ENCODE data around the gene GYG2. TPM values are rescaled to one million over a fixed set of nuclear protein-coding genes. Genes with fewer than 3 reads are reported as not detected.

Gene GYG2
- polyA plus RNA-seq, 1 donor from 2014 or later: 6.3 TPM

- H3K79me2 ChIP-seq (replicated peaks; ENCODE audit: insufficient read depth, low read length): no peaks in the 10 kb centered on the region
- H3K9me3 ChIP-seq (ENCODE audit: low read length): no peaks in the 10 kb centered on the region
- H3K36me3 ChIP-seq (ENCODE audit: insufficient read depth, low read length): no peaks in the 10 kb centered on the region
- no peaks in the 10 kb centered on the region for H4K20me1 ChIP-seq (ENCODE audit: insufficient read depth)
- H3K4me3 ChIP-seq (ENCODE audit: low read length): no peak overlapping the region
- no peak overlapping the region for H3K4me2 ChIP-seq (ENCODE audit: low read length)
- H3F3A ChIP-seq (ENCODE audit: insufficient read depth, low read length, poor library complexity, severe bottlenecking): no peaks in the 10 kb centered on the region
- H3K27ac ChIP-seq (ENCODE audit: low read length): no peak overlapping the region
- H3K9ac ChIP-seq (ENCODE audit: low read length): no peak overlapping the region
- no peak overlapping the region for H2AFZ ChIP-seq (ENCODE audit: low read depth, low read length)
- H3K27me3 ChIP-seq (ENCODE audit: insufficient read depth, low read depth, low read length): no peaks in the 10 kb centered on the region
- no peaks in the 10 kb centered on the region for H3K9me2 ChIP-seq (ENCODE audit: insufficient read depth, low read length)
- no peak for TF ChIP-seq TAF1 (IDR thresholded peaks at IDR 0.05; ENCODE audit: low read depth)
- TF ChIP-seq REST (IDR thresholded peaks at IDR 0.05; ENCODE audit: borderline replicate concordance): no peak
- no peak for TF ChIP-seq EZH2 (IDR thresholded peaks at IDR 0.05; ENCODE audit: borderline replicate concordance, insufficient read depth, low read length, poor library complexity, severe bottlenecking)
- no peak for TF ChIP-seq POLR2AphosphoS5 (IDR thresholded peaks at IDR 0.05)
- TF ChIP-seq RAD21 (conservative IDR thresholded peaks at IDR 0.05): no peak
- no peak for TF ChIP-seq EP300 (conservative IDR thresholded peaks at IDR 0.05; ENCODE audit: poor library complexity, severe bottlenecking)
- no peak for TF ChIP-seq MXI1 (conservative IDR thresholded peaks at IDR 0.05; ENCODE audit: poor library complexity, severe bottlenecking)
- TF ChIP-seq, protein P1, sequence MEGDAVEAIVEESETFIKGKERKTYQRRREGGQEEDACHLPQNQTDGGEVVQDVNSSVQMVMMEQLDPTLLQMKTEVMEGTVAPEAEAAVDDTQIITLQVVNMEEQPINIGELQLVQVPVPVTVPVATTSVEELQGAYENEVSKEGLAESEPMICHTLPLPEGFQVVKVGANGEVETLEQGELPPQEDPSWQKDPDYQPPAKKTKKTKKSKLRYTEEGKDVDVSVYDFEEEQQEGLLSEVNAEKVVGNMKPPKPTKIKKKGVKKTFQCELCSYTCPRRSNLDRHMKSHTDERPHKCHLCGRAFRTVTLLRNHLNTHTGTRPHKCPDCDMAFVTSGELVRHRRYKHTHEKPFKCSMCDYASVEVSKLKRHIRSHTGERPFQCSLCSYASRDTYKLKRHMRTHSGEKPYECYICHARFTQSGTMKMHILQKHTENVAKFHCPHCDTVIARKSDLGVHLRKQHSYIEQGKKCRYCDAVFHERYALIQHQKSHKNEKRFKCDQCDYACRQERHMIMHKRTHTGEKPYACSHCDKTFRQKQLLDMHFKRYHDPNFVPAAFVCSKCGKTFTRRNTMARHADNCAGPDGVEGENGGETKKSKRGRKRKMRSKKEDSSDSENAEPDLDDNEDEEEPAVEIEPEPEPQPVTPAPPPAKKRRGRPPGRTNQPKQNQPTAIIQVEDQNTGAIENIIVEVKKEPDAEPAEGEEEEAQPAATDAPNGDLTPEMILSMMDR (IDR thresholded peaks at IDR 0.05; ENCODE audit: poor library complexity, severe bottlenecking): no peak
Measured at GRCh38 chrX:2875798-2876399, 47.2 kb downstream of the GYG2 start.

GRCh38 chrX:2878563-2878962 lies 49.8 kb downstream of the GYG2 start:
- no peaks in the 10 kb centered on the region for H3K9me2 ChIP-seq (ENCODE audit: insufficient read depth, low read length)
- TF ChIP-seq EZH2 (IDR thresholded peaks at IDR 0.05; ENCODE audit: borderline replicate concordance, insufficient read depth, low read length, poor library complexity, severe bottlenecking) (no peak), MXI1 (conservative IDR thresholded peaks at IDR 0.05; ENCODE audit: poor library complexity, severe bottlenecking) (no peak), REST (IDR thresholded peaks at IDR 0.05; ENCODE audit: borderline replicate concordance) (no peak), RAD21 (conservative IDR thresholded peaks at IDR 0.05) (no peak), TAF1 (IDR thresholded peaks at IDR 0.05; ENCODE audit: low read depth) (no peak)
- TF ChIP-seq, protein P1 (IDR thresholded peaks at IDR 0.05; ENCODE audit: poor library complexity, severe bottlenecking): no peak

More at GRCh38 chrX:2878563-2878962, 49.8 kb downstream of the GYG2 start:
- Histone ChIP-seq H4K20me1 (ENCODE audit: insufficient read depth) (no peaks in the 10 kb centered on the region), H3K9me3 (ENCODE audit: low read length) (no peaks in the 10 kb centered on the region), H3K27me3 (ENCODE audit: insufficient read depth, low read depth, low read length) (no peaks in the 10 kb centered on the region), H3K79me2 (replicated peaks; ENCODE audit: insufficient read depth, low read length) (no peaks in the 10 kb centered on the region), H3F3A (ENCODE audit: insufficient read depth, low read length, poor library complexity, severe bottlenecking) (no peaks in the 10 kb centered on the region), H3K36me3 (ENCODE audit: insufficient read depth, low read length) (no peaks in the 10 kb centered on the region), H3K27ac (ENCODE audit: low read length) (no peak overlapping the region), H3K9ac (ENCODE audit: low read length) (no peak overlapping the region), H3K4me3 (ENCODE audit: low read length) (no peak overlapping the region), H3K4me2 (ENCODE audit: low read length) (no peak overlapping the region), H2AFZ (ENCODE audit: low read depth, low read length) (no peak overlapping the region)

Data from neural cell (in vitro differentiated cells).